HCT116 (cell line): ENCODE data around the gene RNF166. TPM values are rescaled to one million over a fixed set of nuclear protein-coding genes. Genes with fewer than 3 reads are reported as not detected.

Source experiments
- ATAC-seq: fragments of 200-7000 bp; cut with Tn5 transposase; 2 replicates; pipeline ENCODE4 v1.9.1; 2020; ENCODE audit warnings: mild to moderate bottlenecking, moderate library complexity
- BruUV-seq: library from RNA; stranded (reverse); fragments of 400-500 nt; replicated peaks from 2 replicates; lab custom pipeline; 2021; lab: Mats Ljungman, UMichigan
- CTCF ChIA-PET: fragments of 300-600 bp; sonication (Branson Sonifier 250); formaldehyde crosslinking; loops from one replicate; lab custom pipeline; 2021; ENCODE audit warnings: antibody characterized with exemption; lab: Charles Lee
- POLR2A ChIA-PET: fragments of 300-600, 350-600 bp; sonication (Branson Sonifier 250); formaldehyde crosslinking; loops from one replicate; lab custom pipeline; 2021; ENCODE audit warnings: antibody characterized with exemption; lab: Charles Lee
- RAD21 ChIA-PET, 2 experiments: fragments of 300-600 bp; sonication (Branson Sonifier 250); formaldehyde crosslinking; loops; one replicate each; lab custom pipeline; 2023; ENCODE audit warnings: low total read pairs in 2 of 2; ENCODE audit not compliant: uncharacterized antibody in 2 of 2, unreplicated experiment in 2 of 2, low non-redundant PET in 1 of 2; lab: Charles Lee
- DNase-seq: peaks from one replicate; pipeline ENCODE4 v3.0.0-alpha.2; 2010; ENCODE audit warnings: low read depth, low spot score
- H2AFZ ChIP-seq: fragments of 200-600 bp; shearing (Covaris generic), sonication (generic); 2 replicates; pipeline ENCODE4 v1.6.1; 2017; ENCODE audit warnings: low read depth, mixed run types, mixed read lengths, antibody characterized with exemption, low read length; ENCODE audit not compliant: poor library complexity, severe bottlenecking
- H3K27ac ChIP-seq: 2 replicates; pipeline ENCODE4 v1.5.1; 2012; ENCODE audit warnings: low read depth, low read length
- H3K27me3 ChIP-seq: fragments of 200-600 bp; sonication (generic); 2 replicates; pipeline ENCODE4 v1.6.1; 2016; ENCODE audit warnings: mixed run types, low read length, mixed read lengths; ENCODE audit not compliant: insufficient read depth
- H3K36me3 ChIP-seq, 2 experiments: fragments of 200-500 bp in 1 of 2; fragments of 200-600 bp in 1 of 2; sonication (Bioruptor generic) in 1 of 2; sonication (generic) in 1 of 2; 2 replicates each; pipeline versions ENCODE4 v1.5.1 to v1.6.1; 2014 to 2016; ENCODE audit warnings: low read length in 2 of 2, inconsistent platforms in 1 of 2, mixed read lengths in 1 of 2, mixed run types in 1 of 2; ENCODE audit not compliant: insufficient read depth in 2 of 2, control insufficient read depth in 1 of 2
- H3K4me1 ChIP-seq, 2 experiments: fragments of 200-600 bp in 1 of 2; sonication (generic) in 1 of 2; 2 replicates each; pipeline versions ENCODE4 v1.5.1 to v1.6.1; 2012 to 2017; ENCODE audit warnings: low read length in 2 of 2, inconsistent platforms in 1 of 2, mild to moderate bottlenecking in 1 of 2, mixed read lengths in 1 of 2, mixed run types in 1 of 2, moderate library complexity in 1 of 2; ENCODE audit not compliant: insufficient read depth in 2 of 2, control insufficient read depth in 1 of 2
- H3K4me2 ChIP-seq: fragments of 200-600 bp; sonication (generic); 2 replicates; pipeline ENCODE4 v1.6.1; 2017; ENCODE audit warnings: mixed run types, low read length, mixed read lengths
- H3K4me3 ChIP-seq, 2 experiments: fragments of 200-600 bp in 1 of 2; sonication (generic) in 1 of 2; replicated peaks in 1 of 2; 2 replicates each; pipeline ENCODE4 v1.5.1; 2011 to 2016; ENCODE audit warnings: low read length in 2 of 2, control low read depth in 1 of 2, low read depth in 1 of 2, mild to moderate bottlenecking in 1 of 2, mixed read lengths in 1 of 2, mixed run types in 1 of 2
- H3K79me2 ChIP-seq: fragments of 200-600 bp; sonication (generic); 2 replicates; pipeline ENCODE4 v1.6.1; 2017; ENCODE audit warnings: mild to moderate bottlenecking, mixed run types, low read length, moderate library complexity, mixed read lengths; ENCODE audit not compliant: insufficient read depth
- H3K9ac ChIP-seq: fragments of 200-600 bp; sonication (generic); 2 replicates; pipeline ENCODE4 v1.6.1; 2016; ENCODE audit warnings: low read length, mixed read lengths
- H3K9me2 ChIP-seq: fragments of 200-600 bp; sonication (generic), shearing (Covaris generic); 2 replicates; pipeline ENCODE4 v1.6.1; 2017; ENCODE audit warnings: mixed run types, mild to moderate bottlenecking, moderate library complexity; ENCODE audit not compliant: insufficient read depth
- H3K9me3 ChIP-seq, 2 experiments: fragments of 200-500 bp in 1 of 2; fragments of 200-600 bp in 1 of 2; sonication (Bioruptor generic) in 1 of 2; sonication (generic) in 1 of 2; 2 replicates each; pipeline ENCODE4 v1.6.1; 2014 to 2017; ENCODE audit warnings: low read length in 2 of 2, mixed read lengths in 2 of 2, inconsistent platforms in 1 of 2, low read depth in 1 of 2, mild to moderate bottlenecking in 1 of 2, mixed run types in 1 of 2, moderate library complexity in 1 of 2; ENCODE audit not compliant: control insufficient read depth in 1 of 2, insufficient read depth in 1 of 2
- H4K20me1 ChIP-seq: fragments of 200-600 bp; sonication (generic), shearing (Covaris generic); 2 replicates; pipeline ENCODE4 v1.6.1; 2017; ENCODE audit warnings: mixed run types, mild to moderate bottlenecking, moderate library complexity; ENCODE audit not compliant: insufficient read depth
- CTCF ChIP-seq, 3 experiments: fragments of 200-600 bp in 1 of 3; sonication (generic) in 1 of 3; IDR thresholded peaks in 2 of 3; conservative IDR thresholded peaks in 1 of 3; 2 replicates each; pipeline ENCODE4 v1.5.1; 2012 to 2017; ENCODE audit warnings: low read depth in 2 of 3, low read length in 2 of 3, antibody characterized with exemption in 1 of 3, borderline replicate concordance in 1 of 3, control low read depth in 1 of 3, mild to moderate bottlenecking in 1 of 3, mixed read lengths in 1 of 3, mixed run types in 1 of 3, moderate library complexity in 1 of 3; ENCODE audit not compliant: insufficient read depth in 1 of 3
- EGR1 ChIP-seq: IDR thresholded peaks from 2 replicates; pipeline ENCODE4 v1.6.1; 2012; ENCODE audit warnings: low read depth
- ELF1 ChIP-seq: IDR thresholded peaks from 2 replicates; pipeline ENCODE4 v1.6.1; 2012; ENCODE audit warnings: low read depth, borderline replicate concordance
- EZH2phosphoT487 ChIP-seq: fragments of 200-600 bp; IDR thresholded peaks from 2 replicates; pipeline ENCODE4 v1.6.1; 2018; ENCODE audit warnings: antibody characterized with exemption, borderline replicate concordance
- FOSL1 ChIP-seq: IDR thresholded peaks from 2 replicates; pipeline ENCODE4 v1.6.1; 2012; ENCODE audit warnings: low read depth
- POLR2A ChIP-seq: IDR thresholded peaks from 2 replicates; pipeline ENCODE4 v1.7.0; 2011; ENCODE audit warnings: borderline replicate concordance; ENCODE audit not compliant: insufficient read depth, insufficient read length; ENCODE audit errors: extremely low read depth
- SIN3A ChIP-seq: IDR thresholded peaks from 2 replicates; pipeline ENCODE4 v1.6.1; 2012; ENCODE audit warnings: low read depth
- SP1 ChIP-seq: IDR thresholded peaks from 2 replicates; pipeline ENCODE4 v1.6.1; 2012; ENCODE audit warnings: low read depth
- SRF ChIP-seq: IDR thresholded peaks from 2 replicates; pipeline ENCODE4 v1.6.1; 2012; ENCODE audit warnings: low read depth
- TCF7L2 ChIP-seq: IDR thresholded peaks from 2 replicates; pipeline ENCODE4 v1.7.0; 2011; ENCODE audit warnings: borderline replicate concordance, inconsistent platforms; ENCODE audit not compliant: insufficient read depth, insufficient read length; ENCODE audit errors: extremely low read depth
- ZBTB33 ChIP-seq: IDR thresholded peaks from 2 replicates; pipeline ENCODE4 v1.6.1; 2011; ENCODE audit warnings: mild to moderate bottlenecking, low read length, moderate library complexity; ENCODE audit not compliant: insufficient replicate concordance; ENCODE audit errors: extremely low read depth
- ZFX ChIP-seq: fragments of 450-650 bp; IDR thresholded peaks from 2 replicates; pipeline ENCODE4 v1.6.1; 2017
- ZNF274 ChIP-seq: fragments of 200-500 bp; sonication (Bioruptor generic); IDR thresholded peaks from 2 replicates; pipeline ENCODE4 v1.6.1; 2014; ENCODE audit warnings: mild to moderate bottlenecking, low read depth, low read length, inconsistent platforms
- intact Hi-C: fragments of 100-400 bp; cut with micrococcal nuclease; formaldehyde crosslinking; loops from 2 replicates; pipeline ENCODE4 v1.10.0; 2022
- total RNA-seq: library from RNA; stranded (reverse); gene quantifications from one replicate; pipeline ENCODE4 v1.2.1, GENCODE V29; 2021; ENCODE audit not compliant: unreplicated experiment

The RNF166 gene
- total RNA-seq, 1 experiment from 2014 or later, result 39.4 TPM

DNA sequence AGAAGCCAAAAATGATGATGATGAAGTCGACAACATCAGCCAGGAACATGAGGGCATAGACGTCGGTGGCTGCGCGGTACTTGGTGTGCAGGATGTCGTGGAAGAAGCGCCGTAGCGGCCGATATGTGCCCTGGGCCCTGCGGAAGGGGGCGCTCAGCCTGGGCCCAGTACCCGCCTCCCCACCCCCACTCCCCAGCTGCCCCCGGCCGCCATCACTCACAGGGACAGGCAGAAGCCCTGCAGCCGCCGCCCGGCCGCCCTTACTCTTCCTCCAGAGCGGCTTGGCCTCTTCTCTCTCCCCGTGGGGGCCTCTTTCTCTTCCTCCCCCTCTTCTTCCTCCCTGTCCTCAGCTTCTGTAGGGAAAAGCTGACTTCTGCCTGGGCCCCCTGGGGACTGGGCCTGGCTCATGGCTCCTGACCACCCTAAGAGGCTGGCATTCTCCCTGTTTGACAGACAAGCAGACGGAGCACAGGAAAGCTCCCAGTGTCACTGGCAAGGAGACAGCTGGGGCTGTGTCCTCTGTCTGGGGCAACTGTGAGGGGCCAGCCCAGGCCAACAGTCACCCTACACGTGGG lies 14.3 kb upstream of the RNF166 start:
- Histone ChIP-seq H3K4me3 (no peak overlapping the region), H3K9ac (no peak overlapping the region), H3K4me1 (no peaks in the 10 kb centered on the region), H3K27ac (no peak overlapping the region), H3K79me2 (no peaks in the 10 kb centered on the region), H3K9me3 (no peaks in the 10 kb centered on the region), H3K4me2 (no peak overlapping the region), H3K27me3 (no peaks in the 10 kb centered on the region), H2AFZ (no peak overlapping the region), H4K20me1 (0 out of 2 replicates have a peak, but pooled peaks cover 3% of the 10 kb centered on the region), H3K36me3 (peaks cover 62 to 93% of the 10 kb centered on the region in 2 experiments; a peak in 3 of 4 replicates), H3K9me2 (no peaks in the 10 kb centered on the region)
- BruUV-seq, result no TSS peak
- ChIA-PET RAD21 (no interaction called here), CTCF (interaction anchor here (2.5 kb wide), 1 partner anchor 17 kb away, joined by 7 read pairs; no protein-coding TSS in a partner anchor), POLR2A (no interaction called here)
- DNase-seq, result no peak
- TF ChIP-seq EGR1 (no peak), POLR2A (no peak), ZBTB33 (no peak), SP1 (no peak), SIN3A (no peak), ELF1 (no peak), ZFX (no peak), SRF (no peak), EZH2phosphoT487 (no peak), ZNF274 (no peak), TCF7L2 (no peak), FOSL1 (no peak), CTCF (IDR thresholded peaks at IDR 0.05 in 2 of 3, conservative IDR thresholded peaks at IDR 0.05 in 1 of 3; ENCODE audit: borderline replicate concordance in 1 of 3, insufficient read depth in 1 of 3, low read depth in 2 of 3, low read length in 2 of 3) (no peak)
- intact Hi-C loops, result no loop called here
- no peak for ATAC-seq
